HG03558 (cell line): Measurements from ENCODE around the gene CENPA.
"Not testable (repeated sequence)": the region's sequence is repeated elsewhere in the genome, so short reads cannot be mapped to it uniquely, and the experiment has no call there.

Source experiments
- ATAC-seq: cut with Tn5 transposase; IDR thresholded peaks from one replicate; pipeline ENCODE4 v1.9.1; 2021; ENCODE audit warnings: moderate number of reproducible peaks; ENCODE audit not compliant: unreplicated experiment; ENCODE audit errors: extremely low read depth

Gene CENPA

DNA sequence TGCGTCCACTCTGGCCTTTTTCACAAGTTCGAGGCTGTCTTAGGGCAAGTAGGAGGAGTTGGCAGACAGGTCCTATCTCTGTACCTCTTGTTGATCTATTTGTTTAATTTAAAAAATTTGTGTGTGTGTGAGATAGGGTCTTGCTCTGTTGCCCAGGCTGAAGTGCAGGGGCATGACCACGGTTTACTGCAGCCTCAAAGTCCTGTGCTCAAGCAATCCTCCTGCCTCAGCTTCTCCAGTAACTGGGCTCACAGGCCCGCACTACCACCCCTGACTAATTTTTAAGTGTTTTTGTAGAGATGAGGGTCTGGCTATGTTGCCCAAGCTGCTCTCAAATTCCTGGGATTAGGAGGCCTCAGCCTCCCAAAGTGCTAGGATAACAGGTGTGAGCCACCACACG lies 26.0 kb upstream of the CENPA start:
- ATAC-seq: no peak

DNA sequence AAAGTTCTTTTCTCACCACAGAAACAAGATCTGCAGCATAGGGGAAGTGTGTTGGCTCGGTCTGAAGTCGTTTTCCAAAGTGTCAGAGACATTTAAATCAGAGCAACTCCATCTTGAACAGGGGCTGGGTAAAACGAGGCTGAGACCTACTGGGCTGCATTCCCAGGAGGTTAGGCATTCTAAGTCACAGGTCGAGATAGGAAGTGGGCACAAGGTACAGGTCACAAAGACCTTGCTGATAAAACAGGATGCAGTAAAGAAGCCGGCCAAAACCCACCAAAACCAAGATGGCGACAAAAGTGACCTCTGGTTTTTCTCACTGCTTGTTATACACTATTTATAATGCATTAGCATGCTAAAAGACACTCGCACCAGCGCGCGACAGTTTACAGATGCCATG lies 24.9 kb upstream of the CENPA start:
- not testable (repeated sequence) for ATAC-seq

DNA sequence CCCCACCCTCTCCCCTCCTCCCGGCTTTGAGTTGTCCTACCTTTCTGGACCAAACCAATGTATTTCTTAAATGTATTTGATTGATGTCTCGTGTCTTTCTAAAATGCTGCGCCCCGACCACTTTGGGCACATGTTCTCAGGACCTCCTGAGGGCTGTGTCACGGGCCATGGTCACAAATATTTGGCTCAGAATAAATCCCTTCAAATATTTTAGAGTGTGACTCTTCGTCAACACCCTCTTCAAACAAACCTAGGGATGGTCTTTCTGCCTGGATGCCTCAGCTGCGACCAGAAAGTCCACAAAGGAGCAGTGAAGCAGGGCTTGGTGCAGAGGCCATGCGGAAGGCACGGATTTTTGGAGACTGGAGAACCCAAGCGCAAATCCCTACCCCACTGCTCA lies 22.8 kb upstream of the CENPA start:
- ATAC-seq: no peak

DNA sequence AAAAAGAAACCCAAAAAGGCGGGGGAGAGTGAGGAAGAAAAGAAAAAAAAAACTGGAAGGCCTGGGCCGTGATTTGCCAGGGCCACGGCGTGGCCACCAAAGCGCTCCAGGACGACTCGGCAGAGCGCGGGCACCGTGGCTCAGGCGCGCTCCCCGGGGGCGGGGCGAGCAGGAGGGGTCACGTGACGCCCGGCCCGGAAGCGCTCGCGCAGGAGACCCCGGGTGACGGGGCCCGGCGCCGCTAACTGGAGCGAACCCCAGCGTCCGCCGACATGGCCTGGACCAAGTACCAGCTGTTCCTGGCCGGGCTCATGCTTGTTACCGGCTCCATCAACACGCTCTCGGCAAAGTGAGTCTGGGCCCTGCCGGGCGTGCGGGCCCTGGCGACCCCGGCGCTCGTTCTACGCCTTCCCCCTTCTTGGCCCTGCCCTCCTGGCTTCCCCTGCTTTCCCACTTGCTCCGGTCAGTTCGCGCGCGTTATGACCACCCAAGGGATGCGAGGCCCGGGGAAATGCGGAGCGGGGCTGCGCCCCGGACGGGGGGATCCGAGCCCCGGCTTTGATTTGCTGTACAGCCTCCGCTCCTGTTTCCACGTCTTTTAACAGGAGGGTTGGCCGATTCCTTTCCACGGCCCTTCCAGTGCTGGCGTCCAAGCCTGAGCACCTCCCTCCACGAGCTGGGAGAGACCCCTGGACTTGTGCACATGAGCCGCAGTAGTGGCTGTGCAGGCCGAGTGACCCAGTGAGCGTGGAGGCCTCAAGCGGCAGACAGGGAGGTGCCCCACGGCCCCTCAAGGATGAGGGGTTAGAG lies 21.6 kb upstream of the CENPA start, which contains the start of gene SLC35F6:
TSS of gene SLC35F6 (plus strand) at position 207 of the 810 bp plus-strand sequence. CDS start at position 273, 66 bp downstream.
- ATAC-seq: no peak

DNA sequence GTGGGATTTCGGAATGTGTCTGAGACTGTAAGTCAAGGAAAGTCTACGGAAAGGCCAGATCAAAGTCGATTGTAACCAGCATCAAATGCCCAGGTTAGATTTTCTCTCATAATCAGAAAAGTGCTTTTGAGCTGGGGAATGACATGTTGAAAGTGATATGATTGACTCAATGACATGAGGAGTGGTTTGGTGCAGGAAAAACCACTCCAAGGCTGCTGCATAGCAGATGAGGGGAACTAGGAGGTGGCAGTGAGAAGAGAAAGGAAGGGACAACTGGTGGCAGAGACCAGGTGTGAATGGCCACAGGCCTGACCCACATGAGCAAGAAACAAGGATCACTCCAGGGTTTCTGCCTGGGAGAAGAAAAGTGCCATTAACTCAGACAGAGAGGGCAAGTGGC lies 20.9 kb upstream of the CENPA start:
- ATAC-seq: no peak

DNA sequence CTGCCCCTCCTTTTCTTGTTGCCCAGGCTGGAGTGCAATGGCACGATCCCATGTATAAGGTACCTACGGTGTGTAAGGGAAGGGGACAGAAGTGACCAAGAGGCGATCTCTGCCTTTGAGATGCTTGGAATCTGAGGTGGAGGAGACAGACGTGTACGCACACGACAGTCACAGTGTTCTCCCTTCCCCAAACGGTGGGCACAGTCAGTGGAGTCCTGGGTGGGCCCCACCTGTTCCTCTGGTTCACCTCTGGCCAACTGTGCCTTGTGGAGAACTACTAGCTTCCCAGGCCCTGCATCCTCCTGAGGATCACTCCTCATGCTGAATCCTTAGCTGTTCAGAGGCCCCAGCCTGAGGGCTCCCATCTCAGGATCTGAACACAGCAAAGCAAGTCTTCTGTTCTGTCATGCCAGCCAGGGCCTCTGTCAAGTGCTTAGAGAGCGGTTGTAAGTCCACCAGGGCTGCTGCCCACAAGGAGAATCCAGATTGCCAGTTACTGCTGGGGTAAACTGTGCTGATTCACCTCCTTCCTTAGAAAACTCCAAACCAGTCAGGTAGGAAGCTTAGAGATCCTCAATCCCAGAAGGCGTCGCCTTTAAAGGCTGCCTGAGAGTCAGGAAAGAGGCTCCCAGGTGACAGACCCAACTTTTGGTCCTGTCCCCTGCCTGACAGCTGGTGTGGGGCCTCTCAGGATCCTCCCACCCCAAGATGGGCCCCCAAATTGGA lies 20.2 kb upstream of the CENPA start:
- ATAC-seq: no peak

DNA sequence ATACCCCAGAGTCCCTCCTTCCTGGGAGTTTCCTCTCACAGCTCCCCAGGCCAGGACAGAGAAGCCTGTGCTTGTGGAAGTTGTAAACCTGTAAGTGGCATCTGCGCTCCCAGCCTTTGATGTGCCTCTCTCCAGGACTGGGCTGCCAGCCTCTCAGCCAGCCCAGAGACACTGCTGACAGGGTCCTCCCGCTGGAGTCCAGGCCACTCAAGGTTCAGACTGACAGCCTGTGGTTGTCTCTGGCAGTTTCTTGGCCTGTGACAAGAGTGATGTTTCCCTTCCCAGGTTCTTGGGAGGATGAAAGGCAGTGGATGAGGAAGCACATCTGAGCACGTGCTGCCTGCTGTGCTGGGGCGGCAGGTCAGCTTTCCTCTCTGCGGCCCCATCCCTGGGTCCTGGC lies 18.7 kb upstream of the CENPA start:
- no peak for ATAC-seq

DNA sequence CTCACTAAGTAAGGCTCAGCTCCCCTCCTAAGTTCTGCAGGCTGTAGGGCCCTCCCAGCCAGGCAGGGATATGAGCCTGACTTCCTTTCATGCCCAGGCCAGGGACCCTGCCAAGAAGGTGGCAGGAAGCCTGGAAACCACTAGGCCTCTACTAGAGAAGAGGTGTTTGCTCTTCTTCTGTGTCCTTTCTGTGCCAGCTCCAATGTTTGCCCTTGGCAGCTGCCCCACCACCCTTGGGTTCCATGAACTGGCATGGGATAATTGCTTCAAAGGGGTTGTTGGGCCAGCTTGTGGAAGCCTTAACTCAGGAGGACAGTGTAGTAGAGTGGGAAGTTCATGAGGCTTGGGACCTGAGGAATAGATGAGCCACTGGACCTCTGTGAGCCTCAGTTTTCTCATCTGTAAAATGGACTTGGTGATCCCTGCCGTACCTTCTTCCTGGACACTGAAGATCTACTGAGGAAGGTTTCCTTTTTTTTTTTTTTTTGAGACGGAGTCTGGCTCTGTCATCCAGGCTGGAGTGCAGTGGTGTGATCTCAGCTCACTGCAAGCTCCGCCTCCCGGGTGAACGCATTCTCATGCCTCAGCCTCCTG lies 17.9 kb upstream of the CENPA start:
- no peak for ATAC-seq

DNA sequence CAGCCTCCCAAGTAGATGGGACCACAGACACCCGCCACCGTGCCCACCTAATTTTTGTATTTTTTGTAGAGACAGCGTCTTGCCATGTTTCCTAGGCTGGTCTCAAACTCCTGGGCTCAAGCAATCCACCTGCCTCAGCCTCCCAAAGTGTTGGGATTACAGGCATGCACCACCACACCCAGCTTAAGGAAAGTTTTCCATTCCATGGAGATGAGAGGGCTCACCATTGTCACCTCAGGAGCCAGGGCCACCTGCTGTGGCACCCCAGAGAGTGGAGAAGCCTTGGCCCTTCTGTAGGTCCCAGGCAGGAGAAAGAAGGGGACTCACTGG lies 17.1 kb upstream of the CENPA start:
- ATAC-seq: no peak

DNA sequence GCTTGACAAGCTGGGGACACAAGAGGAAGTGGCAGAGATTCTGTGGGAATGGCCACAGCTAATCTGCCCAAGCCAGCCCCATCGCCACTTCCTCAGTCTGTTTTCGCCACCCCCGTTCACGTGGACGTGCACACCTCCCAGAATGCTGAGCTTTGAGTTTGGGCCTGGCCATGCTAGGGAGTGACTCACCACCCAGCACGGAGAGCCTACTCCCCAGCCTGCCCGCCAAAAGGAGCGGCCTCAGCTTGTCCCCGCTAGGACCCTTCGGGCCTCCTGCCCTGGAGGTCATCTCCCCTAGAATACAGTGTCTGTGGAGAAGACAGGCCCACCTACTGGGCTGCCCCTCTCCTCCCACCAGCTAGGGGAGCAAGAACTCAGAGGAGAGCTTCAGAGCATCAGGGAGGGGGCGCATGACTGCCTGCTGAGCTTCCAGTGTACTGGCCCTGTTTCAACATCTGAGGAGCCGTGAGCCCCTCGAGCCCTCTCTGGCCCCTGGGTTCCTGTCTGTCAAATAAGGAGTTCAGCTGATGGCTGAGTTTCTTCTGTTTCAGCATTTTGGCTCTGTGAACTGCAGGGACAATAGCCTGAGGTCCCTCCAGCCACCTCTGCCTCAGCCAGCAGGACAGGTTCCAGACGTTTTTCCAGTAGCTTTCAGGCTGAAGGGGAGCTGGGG lies 16.6 kb upstream of the CENPA start:
- ATAC-seq: no peak

DNA sequence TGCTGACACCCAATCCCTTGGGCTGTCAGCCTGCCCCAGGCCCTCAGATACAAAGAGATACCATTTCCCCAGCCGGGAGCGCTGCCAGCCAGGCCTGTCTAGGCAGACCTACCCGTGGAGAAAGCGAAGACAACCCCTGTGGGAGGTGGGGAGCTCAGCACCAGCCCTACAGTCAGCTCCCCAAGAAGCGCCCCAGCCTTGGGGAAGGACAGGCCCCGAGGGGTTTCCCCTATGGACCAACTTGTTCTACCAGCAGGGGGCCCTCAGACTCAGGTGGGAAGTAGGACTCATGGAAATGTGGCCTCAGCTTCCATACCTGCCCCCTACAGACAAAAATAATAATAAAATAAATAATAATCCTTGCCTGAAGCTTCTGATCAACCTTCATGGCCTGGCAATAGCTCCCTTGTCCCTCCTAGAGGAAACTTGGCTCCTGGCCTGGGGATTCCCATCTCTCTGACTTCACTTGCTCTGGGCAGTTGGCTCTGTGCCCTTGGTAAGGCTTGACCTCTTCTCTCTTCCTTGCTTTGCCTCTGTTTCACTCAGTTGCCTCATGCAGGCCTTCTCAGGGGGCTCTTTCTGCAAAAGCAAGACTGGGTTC lies 14.8 kb upstream of the CENPA start:
- ATAC-seq: no peak

DNA sequence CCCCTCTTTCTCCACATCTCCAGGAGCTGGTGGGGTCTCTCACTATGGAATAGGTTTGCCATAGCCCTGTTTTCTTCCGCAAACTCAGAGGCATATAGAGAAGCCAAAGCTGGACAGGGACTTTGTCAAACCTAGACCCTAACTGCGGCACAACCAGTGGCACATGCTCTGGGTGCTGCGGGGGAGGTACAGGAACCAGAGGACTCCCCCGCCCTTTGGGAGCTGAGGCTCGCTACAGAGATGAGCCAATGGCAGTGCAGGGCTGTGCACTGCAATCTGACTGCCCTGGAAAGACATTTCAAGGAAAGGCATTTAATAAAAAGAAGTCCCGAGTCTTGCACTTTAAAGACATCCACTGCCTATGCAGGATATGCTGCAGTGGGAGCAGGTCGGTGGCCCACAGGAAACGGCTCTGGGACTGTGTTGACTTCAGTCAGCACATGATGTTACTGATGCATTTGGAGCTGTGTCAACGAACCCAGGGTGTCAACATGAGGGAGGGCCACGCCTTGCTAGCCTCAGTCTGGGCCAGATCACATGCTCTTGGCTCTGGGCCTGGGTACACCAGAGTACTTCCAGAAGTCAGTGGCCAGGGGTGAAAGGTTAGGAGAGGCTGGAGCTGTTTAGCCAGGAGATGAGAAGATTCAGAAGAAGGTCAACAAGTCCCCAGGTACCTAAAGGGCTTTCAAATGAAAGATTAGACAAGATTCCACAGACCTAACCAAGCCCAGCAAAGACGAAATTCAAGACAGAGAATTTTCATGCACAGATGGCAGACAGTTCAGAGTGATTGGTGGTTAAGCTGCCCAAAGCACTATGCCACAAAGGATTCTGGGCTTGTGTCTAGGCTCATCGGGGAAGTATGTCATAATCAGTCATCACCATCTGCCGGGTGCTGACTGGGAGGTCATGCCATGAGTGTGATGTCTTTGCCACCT lies 13.5 kb upstream of the CENPA start:
- no peak for ATAC-seq

DNA sequence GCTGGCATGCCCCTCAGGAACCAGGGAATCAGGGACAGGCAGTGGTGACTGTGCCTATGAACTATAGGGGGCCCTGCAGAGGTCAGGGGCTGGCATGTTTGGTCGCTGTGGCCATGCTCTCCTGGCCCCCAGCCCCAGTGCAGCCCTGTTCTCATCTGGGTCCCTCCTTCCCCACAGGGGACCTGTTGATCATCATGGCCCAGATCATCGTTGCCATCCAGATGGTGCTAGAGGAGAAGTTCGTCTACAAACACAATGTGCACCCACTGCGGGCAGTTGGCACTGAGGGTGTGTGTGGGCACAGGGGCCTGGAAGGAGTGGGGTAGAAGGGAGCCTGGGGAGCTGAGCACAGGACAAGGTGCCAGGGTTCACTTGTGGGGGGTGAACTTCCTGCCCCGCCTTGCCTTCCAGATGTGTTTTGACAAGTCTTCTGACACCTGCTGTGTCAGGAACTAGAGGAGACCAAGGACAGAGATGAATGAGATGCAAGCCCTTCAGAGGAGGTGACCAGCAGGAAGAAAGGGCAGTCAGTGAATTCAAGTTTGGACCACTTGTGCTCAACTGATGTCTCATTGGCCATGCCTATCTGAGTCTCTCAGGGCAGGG lies 9.6 kb upstream of the CENPA start:
- ATAC-seq: no peak

DNA sequence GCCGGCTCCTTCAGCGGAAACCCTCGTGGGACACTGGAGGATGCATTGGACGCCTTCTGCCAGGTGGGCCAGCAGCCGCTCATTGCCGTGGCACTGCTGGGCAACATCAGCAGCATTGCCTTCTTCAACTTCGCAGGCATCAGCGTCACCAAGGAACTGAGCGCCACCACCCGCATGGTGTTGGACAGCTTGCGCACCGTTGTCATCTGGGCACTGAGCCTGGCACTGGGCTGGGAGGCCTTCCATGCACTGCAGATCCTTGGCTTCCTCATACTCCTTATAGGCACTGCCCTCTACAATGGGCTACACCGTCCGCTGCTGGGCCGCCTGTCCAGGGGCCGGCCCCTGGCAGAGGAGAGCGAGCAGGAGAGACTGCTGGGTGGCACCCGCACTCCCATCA lies 7.8 kb upstream of the CENPA start:
- no peak for ATAC-seq

DNA sequence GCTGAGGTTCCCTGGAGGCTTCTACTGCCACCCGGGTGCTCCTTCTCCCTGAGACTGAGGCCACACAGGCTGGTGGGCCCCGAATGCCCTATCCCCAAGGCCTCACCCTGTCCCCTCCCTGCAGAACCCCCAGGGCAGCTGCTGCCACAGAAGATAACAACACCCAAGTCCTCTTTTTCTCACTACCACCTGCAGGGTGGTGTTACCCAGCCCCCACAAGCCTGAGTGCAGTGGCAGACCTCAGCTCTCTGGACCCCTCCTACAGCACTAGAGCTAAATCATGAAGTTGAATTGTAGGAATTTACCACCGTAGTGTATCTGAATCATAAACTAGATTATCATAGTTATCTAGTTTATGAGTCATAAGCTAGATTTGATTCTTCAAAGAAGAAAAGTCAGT lies 7.3 kb upstream of the CENPA start:
- no peak for ATAC-seq

DNA sequence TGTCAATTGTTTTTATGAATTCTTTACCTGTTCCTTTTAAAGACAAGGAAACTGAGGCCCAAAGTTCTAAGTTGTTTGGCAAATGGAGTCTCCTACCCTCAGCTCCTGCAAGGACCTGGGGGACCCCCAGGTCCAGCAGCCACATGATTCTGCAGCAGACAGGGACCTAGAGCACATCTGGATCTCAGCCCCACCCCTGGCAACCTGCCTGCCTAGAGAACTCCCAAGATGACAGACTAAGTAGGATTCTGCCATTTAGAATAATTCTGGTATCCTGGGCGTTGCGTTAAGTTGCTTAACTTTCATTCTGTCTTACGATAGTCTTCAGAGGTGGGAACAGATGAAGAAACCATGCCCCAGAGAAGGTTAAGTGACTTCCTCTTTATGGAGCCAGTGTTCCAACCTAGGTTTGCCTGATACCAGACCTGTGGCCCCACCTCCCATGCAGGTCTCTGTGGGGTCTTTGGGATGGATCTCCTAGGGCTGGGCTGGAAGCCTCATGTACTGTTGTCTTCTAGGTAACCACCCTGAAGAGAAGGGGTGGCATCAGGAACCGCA lies 5.6 kb upstream of the CENPA start:
- no peak for ATAC-seq

DNA sequence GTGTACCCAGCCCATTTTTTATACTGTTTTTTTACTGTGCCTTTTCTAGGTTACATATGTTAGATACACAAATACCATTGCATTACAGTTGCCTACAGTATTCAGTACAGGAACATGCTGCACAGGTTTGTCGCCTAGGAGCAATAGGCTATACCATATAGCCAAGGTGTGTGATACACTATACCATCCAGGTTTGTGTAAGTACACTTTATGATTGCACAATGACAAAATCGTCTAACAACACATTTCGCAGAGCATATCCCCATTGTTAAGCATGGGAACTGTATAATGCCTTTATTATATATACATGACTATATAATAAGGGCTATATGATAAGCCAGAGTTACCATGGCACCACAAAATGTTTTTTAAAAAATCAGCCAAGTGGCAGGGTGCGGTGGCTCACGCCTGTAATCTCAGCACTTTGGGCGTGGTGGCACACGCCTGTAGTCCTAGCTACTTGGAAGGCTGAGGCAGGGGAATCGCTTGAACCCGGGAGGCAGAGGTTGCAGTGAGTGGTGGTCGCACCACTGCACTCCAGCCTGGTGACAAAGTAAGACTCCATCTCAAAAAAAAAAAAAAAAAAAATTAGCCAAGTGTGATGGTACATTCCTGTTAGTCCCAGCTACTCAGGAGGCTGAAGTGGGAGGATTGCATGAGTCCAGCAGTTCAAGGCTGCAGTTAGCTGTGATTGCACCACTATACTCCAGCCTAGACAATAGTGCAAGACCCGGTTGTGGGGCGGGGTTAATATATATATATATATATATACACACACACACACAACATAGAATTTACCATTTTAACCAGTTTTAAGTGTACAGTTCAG lies 2.8 kb upstream of the CENPA start:
- no peak for ATAC-seq
